K562 (cell line): Measurements from ENCODE around the gene HMSD. TPM values are rescaled to one million over a fixed set of nuclear protein-coding genes. Genes with fewer than 3 reads are reported as not detected.

Source experiments
- ATAC-seq: fragments of 200-7000 bp; cut with Tn5 transposase; 3 replicates; pipeline ENCODE4 v1.9.1; 2020; ENCODE audit warnings: moderate library complexity
- BruUV-seq: library from RNA; stranded (reverse); fragments of 400-500 nt; replicated peaks from 2 replicates; lab custom pipeline; 2021; lab: Mats Ljungman, UMichigan
- CTCF ChIA-PET: fragments of 300-600 bp; formaldehyde crosslinking; extraction: SDS; loops from one replicate; lab custom pipeline; 2021; ENCODE audit warnings: low intra/inter-chr PET ratio; lab: Yijun Ruan, JAX
- POLR2A ChIA-PET: fragments of 300-600, 350-650 bp; sonication (Branson Sonifier 250); formaldehyde crosslinking; extraction: SDS; loops from one replicate; lab custom pipeline; 2021; ENCODE audit warnings: antibody characterized with exemption, inconsistent platforms; lab: Yijun Ruan, JAX
- DNase-seq, 4 experiments: peaks; one replicate each; pipeline versions ENCODE4 v3.0.0 to v3.0.0-alpha.2; 2011 to 2018; ENCODE audit warnings: low spot score in 3 of 4, mixed read lengths in 3 of 4; ENCODE audit errors: extremely low read depth in 1 of 4
- FAIRE-seq: peaks from 2 replicates; lab custom pipeline; 2011; peaks lifted over from hg19 to GRCh38; lab: Jason Lieb, UNC
- H2AFZ ChIP-seq: 2 replicates; pipeline ENCODE4 v1.6.0; 2011; ENCODE audit warnings: low read depth, low read length, control low read depth, inconsistent platforms
- H3K27ac ChIP-seq: fragments of 200-600 bp; 3 replicates; pipeline ENCODE4 v1.8.0; 2011; ENCODE audit warnings: low read depth, mild to moderate bottlenecking, control low read depth, inconsistent platforms, low read length, moderate library complexity, mixed read lengths; ENCODE audit errors: extremely low read depth
- H3K27me3 ChIP-seq, 2 experiments: fragments of 300-600 bp in 1 of 2; 2 replicates in 1 of 2; 3 replicates in 1 of 2; pipeline versions ENCODE4 v1.6.0 to v1.8.0; 2011; ENCODE audit warnings: inconsistent platforms in 2 of 2, low read length in 2 of 2, mild to moderate bottlenecking in 1 of 2, mixed read lengths in 1 of 2, moderate library complexity in 1 of 2; ENCODE audit not compliant: control insufficient read depth in 2 of 2, insufficient read depth in 2 of 2
- H3K36me3 ChIP-seq: fragments of 300-600 bp; 3 replicates; pipeline ENCODE4 v1.8.0; 2011; ENCODE audit warnings: mild to moderate bottlenecking, low read length, inconsistent platforms; ENCODE audit not compliant: control insufficient read depth, insufficient read depth
- H3K4me1 ChIP-seq, 2 experiments: fragments of 200-600 bp in 1 of 2; replicated peaks in 1 of 2; 2 replicates in 1 of 2; 3 replicates in 1 of 2; pipeline versions ENCODE4 v1.5.1 to v1.8.0; 2011; ENCODE audit warnings: inconsistent platforms in 2 of 2, low read length in 2 of 2, mild to moderate bottlenecking in 1 of 2, mixed read lengths in 1 of 2, moderate library complexity in 1 of 2; ENCODE audit not compliant: control insufficient read depth in 2 of 2, insufficient read depth in 2 of 2
- H3K4me2 ChIP-seq: 2 replicates; pipeline ENCODE4 v1.6.1; 2011; ENCODE audit warnings: low read length, control low read depth, inconsistent platforms, mixed read lengths; ENCODE audit not compliant: insufficient read depth
- H3K4me3 ChIP-seq: fragments of 200-600 bp; sonication (generic), shearing (Covaris generic); 2 replicates; pipeline ENCODE4 v1.5.1; 2016; ENCODE audit warnings: control low read depth, inconsistent platforms
- H3K79me2 ChIP-seq: fragments of 200-600 bp; 3 replicates; pipeline ENCODE4 v1.8.0; 2011; ENCODE audit warnings: low read length, inconsistent platforms; ENCODE audit not compliant: control insufficient read depth, insufficient read depth
- H3K9ac ChIP-seq, 2 experiments: 2 replicates each; pipeline versions ENCODE4 v1.6.0 to v1.6.1; 2011; ENCODE audit warnings: low read depth in 2 of 2, low read length in 2 of 2, control low read depth in 1 of 2, inconsistent platforms in 1 of 2, mild to moderate bottlenecking in 1 of 2, mixed read lengths in 1 of 2; ENCODE audit not compliant: insufficient read depth in 1 of 2
- H3K9me1 ChIP-seq: one replicate; pipeline ENCODE4 v1.6.0; 2011; ENCODE audit warnings: inconsistent platforms, mild to moderate bottlenecking, low read length, moderate library complexity; ENCODE audit not compliant: control insufficient read depth, insufficient read depth
- H3K9me3 ChIP-seq: replicated peaks from 2 replicates; pipeline ENCODE4 v1.5.1; 2011; ENCODE audit warnings: low read depth, low read length, inconsistent platforms; ENCODE audit not compliant: control insufficient read depth, insufficient read depth
- H4K20me1 ChIP-seq: replicated peaks from 2 replicates; pipeline ENCODE4 v1.6.1; 2011; ENCODE audit warnings: low read length, inconsistent platforms, mixed read lengths; ENCODE audit not compliant: control insufficient read depth, insufficient read depth
- CREB1 ChIP-seq, 2 experiments: sonication (generic) in 1 of 2; formaldehyde crosslinking in 1 of 2; IDR thresholded peaks; 2 replicates each; pipeline versions ENCODE4 v1.6.1 to v1.8.0; 2012 to 2022; ENCODE audit warnings: inconsistent platforms in 1 of 2, mild to moderate bottlenecking in 1 of 2, missing genetic modification reagents in 1 of 2, moderate library complexity in 1 of 2
- CTCF ChIP-seq, 3 experiments: IDR thresholded peaks in 2 of 3; conservative IDR thresholded peaks in 1 of 3; 2 replicates each; pipeline ENCODE4 v1.5.1; 2011 to 2012; ENCODE audit warnings: low read length in 3 of 3, mild to moderate bottlenecking in 3 of 3, control low read depth in 2 of 3, improper control_type of control experiment in 1 of 3, inconsistent platforms in 1 of 3, low read depth in 1 of 3, mixed read lengths in 1 of 3, moderate library complexity in 1 of 3; ENCODE audit not compliant: insufficient read depth in 2 of 3
- DEAF1 ChIP-seq: fragments of 450-650 bp; formaldehyde crosslinking; IDR thresholded peaks from 2 replicates; pipeline ENCODE4 v1.4.0; 2020; ENCODE audit warnings: mild to moderate bottlenecking, moderate library complexity
- NKRF ChIP-seq: fragments of 450-650 bp; IDR thresholded peaks from 2 replicates; pipeline ENCODE4 v1.6.1; 2016; ENCODE audit warnings: borderline replicate concordance
- RAD21 ChIP-seq, 2 experiments: fragments of 250-450 bp in 1 of 2; fragments of 450-650 bp in 1 of 2; sonication (Bioruptor Pico) in 1 of 2; formaldehyde crosslinking in 1 of 2; IDR thresholded peaks in 1 of 2; conservative IDR thresholded peaks in 1 of 2; 2 replicates each; pipeline versions ENCODE4 v1.4.0 to v1.8.0; 2020 to 2022; ENCODE audit warnings: mild to moderate bottlenecking in 2 of 2, moderate library complexity in 1 of 2
- RFX1 ChIP-seq: fragments of 450-650 bp; IDR thresholded peaks from 2 replicates; pipeline ENCODE4 v1.6.1; 2016; ENCODE audit warnings: mild to moderate bottlenecking, moderate library complexity
- SMAD1 ChIP-seq: fragments of 150-350 bp; IDR thresholded peaks from 2 replicates; pipeline ENCODE4 v1.6.1; 2014; ENCODE audit warnings: low read length, low read depth; ENCODE audit not compliant: partially characterized antibody
- WGBS: fragments of 100-300 bp; shearing (Covaris generic); methylation state at CpG from one replicate; pipeline ENCODE4 v1.1.6; 2016; ENCODE audit warnings: low coverage, mixed read lengths; ENCODE audit not compliant: insufficient coverage; ENCODE audit errors: missing lambda C conversion rate; 5-methylcytosine and 5-hydroxymethylcytosine counted together
- in situ Hi-C: fragments of 300-500 bp; cut with MboI; formaldehyde crosslinking; loops from 4 replicates; pipeline ENCODE4 v1.15.0; 2018; ENCODE audit warnings: inconsistent platforms, mixed read lengths
- intact Hi-C: fragments of 100-400 bp; cut with micrococcal nuclease; formaldehyde crosslinking; loops from 2 replicates; pipeline ENCODE4 v1.14.2; 2022
- polyA plus RNA-seq, 8 experiments: library from polyadenylated mRNA; depleted of rRNA in 4 of 8; stranded (reverse) in 5 of 8; unstranded in 3 of 8; fragments of >200 nt; fragmentation: Nextera tagmentation in 2 of 8; fragmentation: Illumina TruSeq in 1 of 8; extraction: Ambion mirVana in 2 of 8; extraction: Trizol in 1 of 8; gene quantifications; 2 replicates each; pipeline versions ENCODE4 v1.2.1 to v1.2.3, GENCODE V29; 2011 to 2014; ENCODE audit warnings: inconsistent platforms in 1 of 8, missing spikeins in 1 of 8
- total RNA-seq, 7 experiments: library from RNA; depleted of rRNA in 6 of 7; stranded (reverse); fragments of >200 nt in 6 of 7; fragmentation: Illumina TruSeq in 2 of 7; extraction: Trizol in 2 of 7; gene quantifications; 2 replicates each; pipeline versions ENCODE4 v1.2.1 to v1.2.3, GENCODE V29; 2011 to 2021; ENCODE audit warnings: low replicate concordance in 1 of 7

Gene HMSD
- total and polyA plus RNA-seq, 9 of the 15 experiments (the other 6 are each of a cell fraction or from before 2014, with no cell fraction given): 0.18 to 0.39 (median 0.33) TPM; not detected in 6

GRCh38 chr18:63963615-63964256 lies 14.6 kb downstream of the HMSD start:
- WGBS: no CpG with 5 or more reads among the region's 1 CpG
- no peak for FAIRE-seq
- TF ChIP-seq DEAF1 (CRISPR knock-in tag) (no peak), NKRF (no peak), CTCF (IDR thresholded peaks at IDR 0.05 in 2 of 3, conservative IDR thresholded peaks at IDR 0.05 in 1 of 3; ENCODE audit: insufficient read depth in 2 of 3, low read depth in 1 of 3, low read length in 3 of 3) (peak; percentile 16 to 48 (median 40); a peak in 3 of 6 replicates), SMAD1 (no peak), RFX1 (no peak), CREB1 (IDR thresholded peaks at IDR 0.05) (no peak), CREB1 (CRISPR knock-in tag; IDR thresholded peaks at IDR 0.05) (no peak), RAD21 (CRISPR knock-in tag; conservative IDR thresholded peaks at IDR 0.05 in 1 of 2, IDR thresholded peaks at IDR 0.05 in 1 of 2) (peak in 1 of 2 experiments; percentile 29; a peak in 3 of 4 replicates)
- TF ChIP-seq, all 486 proteins: peak for 2
- intact Hi-C loops: no loop called here
- Histone ChIP-seq H3K4me3 (no peak overlapping the region), H2AFZ (no peak overlapping the region), H3K4me1 (no peaks in the 10 kb centered on the region), H4K20me1 (no peaks in the 10 kb centered on the region), H3K27me3 (no peaks in the 10 kb centered on the region), H3K9ac (no peak overlapping the region), H3K4me2 (no peak overlapping the region), H3K27ac (no peak overlapping the region), H3K9me3 (no peaks in the 10 kb centered on the region), H3K9me1 (no peaks in the 10 kb centered on the region), H3K79me2 (no peaks in the 10 kb centered on the region), H3K36me3 (no peaks in the 10 kb centered on the region)
- ChIA-PET CTCF (interaction anchor here (1.0 to 1.2 kb wide), 3 partner anchors 15 to 31 kb away, joined by 3 to 5 read pairs (median 4); no protein-coding TSS in a partner anchor), POLR2A (no interaction called here)
- DNase-seq: peak in 1 of 4 experiments; percentile 13
- in situ Hi-C loops: no loop called here
- no TSS peak for BruUV-seq
- ATAC-seq: no peak
